ENCODE results near the gene IRF6.

DNA sequence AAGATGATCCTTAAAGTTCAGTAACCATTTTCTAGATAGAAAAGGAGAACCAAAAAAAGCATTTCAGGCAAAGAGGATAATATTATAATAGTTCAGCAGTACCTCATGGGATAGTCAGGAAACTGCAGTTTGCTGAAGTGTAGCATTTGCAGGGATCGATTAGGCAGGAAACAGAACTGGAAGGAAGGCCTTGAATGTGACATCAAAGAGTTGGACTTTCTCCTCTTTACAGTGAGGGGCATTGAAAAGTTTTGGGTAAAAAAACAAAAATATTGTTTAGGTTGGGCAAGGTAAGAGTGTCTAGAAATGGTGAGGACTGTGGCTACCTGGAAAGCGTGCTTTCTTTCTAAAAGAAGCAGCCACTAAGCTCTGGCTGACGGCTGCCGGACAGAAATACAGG, 8.0 kb upstream of the IRF6 start:
- TF ChIP-seq, protein P1, sequence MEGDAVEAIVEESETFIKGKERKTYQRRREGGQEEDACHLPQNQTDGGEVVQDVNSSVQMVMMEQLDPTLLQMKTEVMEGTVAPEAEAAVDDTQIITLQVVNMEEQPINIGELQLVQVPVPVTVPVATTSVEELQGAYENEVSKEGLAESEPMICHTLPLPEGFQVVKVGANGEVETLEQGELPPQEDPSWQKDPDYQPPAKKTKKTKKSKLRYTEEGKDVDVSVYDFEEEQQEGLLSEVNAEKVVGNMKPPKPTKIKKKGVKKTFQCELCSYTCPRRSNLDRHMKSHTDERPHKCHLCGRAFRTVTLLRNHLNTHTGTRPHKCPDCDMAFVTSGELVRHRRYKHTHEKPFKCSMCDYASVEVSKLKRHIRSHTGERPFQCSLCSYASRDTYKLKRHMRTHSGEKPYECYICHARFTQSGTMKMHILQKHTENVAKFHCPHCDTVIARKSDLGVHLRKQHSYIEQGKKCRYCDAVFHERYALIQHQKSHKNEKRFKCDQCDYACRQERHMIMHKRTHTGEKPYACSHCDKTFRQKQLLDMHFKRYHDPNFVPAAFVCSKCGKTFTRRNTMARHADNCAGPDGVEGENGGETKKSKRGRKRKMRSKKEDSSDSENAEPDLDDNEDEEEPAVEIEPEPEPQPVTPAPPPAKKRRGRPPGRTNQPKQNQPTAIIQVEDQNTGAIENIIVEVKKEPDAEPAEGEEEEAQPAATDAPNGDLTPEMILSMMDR (IDR thresholded peaks at IDR 0.05): no peak
- no peak for TF ChIP-seq TAF1 (IDR thresholded peaks at IDR 0.05; ENCODE audit: borderline replicate concordance, low read depth, low read length)
- TF ChIP-seq EP300 (IDR thresholded peaks at IDR 0.05; ENCODE audit: borderline replicate concordance in 1 of 2, low read depth in 1 of 2, low read length in 1 of 2): no peak
- no peak for TF ChIP-seq YY1 (IDR thresholded peaks at IDR 0.05; ENCODE audit: low read depth)
- TF ChIP-seq GABPA (IDR thresholded peaks at IDR 0.05; ENCODE audit: low read depth): no peak
- TF ChIP-seq FOXM1 (IDR thresholded peaks at IDR 0.05; ENCODE audit: low read depth): no peak
- TF ChIP-seq POLR2AphosphoS5 (IDR thresholded peaks at IDR 0.05; ENCODE audit: low read depth, low read length): no peak
- no peak for TF ChIP-seq TCF12 (IDR thresholded peaks at IDR 0.05)
- TF ChIP-seq MXI1 (IDR thresholded peaks at IDR 0.05; ENCODE audit: low read depth, low read length): no peak
- TF ChIP-seq, protein P2, sequence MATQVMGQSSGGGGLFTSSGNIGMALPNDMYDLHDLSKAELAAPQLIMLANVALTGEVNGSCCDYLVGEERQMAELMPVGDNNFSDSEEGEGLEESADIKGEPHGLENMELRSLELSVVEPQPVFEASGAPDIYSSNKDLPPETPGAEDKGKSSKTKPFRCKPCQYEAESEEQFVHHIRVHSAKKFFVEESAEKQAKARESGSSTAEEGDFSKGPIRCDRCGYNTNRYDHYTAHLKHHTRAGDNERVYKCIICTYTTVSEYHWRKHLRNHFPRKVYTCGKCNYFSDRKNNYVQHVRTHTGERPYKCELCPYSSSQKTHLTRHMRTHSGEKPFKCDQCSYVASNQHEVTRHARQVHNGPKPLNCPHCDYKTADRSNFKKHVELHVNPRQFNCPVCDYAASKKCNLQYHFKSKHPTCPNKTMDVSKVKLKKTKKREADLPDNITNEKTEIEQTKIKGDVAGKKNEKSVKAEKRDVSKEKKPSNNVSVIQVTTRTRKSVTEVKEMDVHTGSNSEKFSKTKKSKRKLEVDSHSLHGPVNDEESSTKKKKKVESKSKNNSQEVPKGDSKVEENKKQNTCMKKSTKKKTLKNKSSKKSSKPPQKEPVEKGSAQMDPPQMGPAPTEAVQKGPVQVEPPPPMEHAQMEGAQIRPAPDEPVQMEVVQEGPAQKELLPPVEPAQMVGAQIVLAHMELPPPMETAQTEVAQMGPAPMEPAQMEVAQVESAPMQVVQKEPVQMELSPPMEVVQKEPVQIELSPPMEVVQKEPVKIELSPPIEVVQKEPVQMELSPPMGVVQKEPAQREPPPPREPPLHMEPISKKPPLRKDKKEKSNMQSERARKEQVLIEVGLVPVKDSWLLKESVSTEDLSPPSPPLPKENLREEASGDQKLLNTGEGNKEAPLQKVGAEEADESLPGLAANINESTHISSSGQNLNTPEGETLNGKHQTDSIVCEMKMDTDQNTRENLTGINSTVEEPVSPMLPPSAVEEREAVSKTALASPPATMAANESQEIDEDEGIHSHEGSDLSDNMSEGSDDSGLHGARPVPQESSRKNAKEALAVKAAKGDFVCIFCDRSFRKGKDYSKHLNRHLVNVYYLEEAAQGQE (IDR thresholded peaks at IDR 0.05; ENCODE audit: low read depth, low read length): no peak
